GM19463 (cell line): ENCODE results near the gene ZNF892.
"Not testable (repeated sequence)": the region's sequence is repeated elsewhere in the genome, so short reads cannot be mapped to it uniquely, and the experiment has no call there.

Experiments used
- ATAC-seq: cut with Tn5 transposase; IDR thresholded peaks from one replicate; pipeline ENCODE4 v1.9.1; 2021; ENCODE audit warnings: mild to moderate bottlenecking, moderate library complexity; ENCODE audit not compliant: unreplicated experiment

ZNF892 gene

GRCh38 chr2:95207111-95207961 lies at the start of gene ZNF892:
TSS of gene ZNF892 (plus strand) at chr2:95207521. CDS start at chr2:95207816, 295 bp downstream.
- ATAC-seq = peak; percentile 95

GRCh38 chr2:95158441-95158840 lies 48.9 kb upstream of the ZNF892 start:
- ATAC-seq = no peak

- peak; percentile 43 for ATAC-seq
Measured at GRCh38 chr2:95158891-95159619, 48.3 kb upstream of the ZNF892 start.

- ATAC-seq = peak; percentile 93
Measured at GRCh38 chr2:95159690-95160449, 47.5 kb upstream of the ZNF892 start, which contains the start of gene ZNF514. TSS of gene ZNF514 (minus strand) at chr2:95159848. CDS start at chr2:95153253, 6,595 bp downstream.

GRCh38 chr2:95165030-95165370 lies 42.3 kb upstream of the ZNF892 start:
- peak; percentile 13 for ATAC-seq

- ATAC-seq = peak; percentile 96
Measured at GRCh38 chr2:95165371-95166064, 41.8 kb upstream of the ZNF892 start, which contains the start of gene ZNF2. TSS of gene ZNF2 (plus strand) at chr2:95165809. CDS start at chr2:95176227, 10,418 bp downstream.

- ATAC-seq = peak; percentile 11
Measured at GRCh38 chr2:95166065-95166763, 41.1 kb upstream of the ZNF892 start.

- no peak for ATAC-seq
Measured at GRCh38 chr2:95171902-95172301, 35.4 kb upstream of the ZNF892 start.

GRCh38 chr2:95174031-95174542 lies 33.2 kb upstream of the ZNF892 start:
- ATAC-seq = no peak

GRCh38 chr2:95179451-95179850 lies 27.9 kb upstream of the ZNF892 start:
- no peak for ATAC-seq

GRCh38 chr2:95181774-95182173 lies 25.5 kb upstream of the ZNF892 start:
- ATAC-seq = no peak

- ATAC-seq = no peak
Measured at GRCh38 chr2:95185197-95185596, 22.1 kb upstream of the ZNF892 start.

- no peak for ATAC-seq
Measured at GRCh38 chr2:95185973-95186372, 21.3 kb upstream of the ZNF892 start.

- not testable (repeated sequence) for ATAC-seq
Measured at GRCh38 chr2:95192956-95193355, 14.4 kb upstream of the ZNF892 start.

- no peak for ATAC-seq
Measured at GRCh38 chr2:95203911-95204310, 3.4 kb upstream of the ZNF892 start.

GRCh38 chr2:95204396-95204795 lies 2.9 kb upstream of the ZNF892 start:
- no peak for ATAC-seq

GRCh38 chr2:95206096-95206495 lies 1.2 kb upstream of the ZNF892 start:
- no peak for ATAC-seq

- ATAC-seq = no peak
Measured at GRCh38 chr2:95208106-95208505, 785 bp downstream of the ZNF892 start.

- ATAC-seq = no peak
Measured at GRCh38 chr2:95215018-95215612, 7.8 kb downstream of the ZNF892 start.
